HG03558 (cell line): ENCODE results near the gene CD99.
"Not testable (repeated sequence)": the region's sequence is repeated elsewhere in the genome, so short reads cannot be mapped to it uniquely, and the experiment has no call there.

Experiments
- ATAC-seq: cut with Tn5 transposase; IDR thresholded peaks from one replicate; pipeline ENCODE4 v1.9.1; 2021; ENCODE audit warnings: moderate number of reproducible peaks; ENCODE audit not compliant: unreplicated experiment; ENCODE audit errors: extremely low read depth

The CD99 gene

DNA sequence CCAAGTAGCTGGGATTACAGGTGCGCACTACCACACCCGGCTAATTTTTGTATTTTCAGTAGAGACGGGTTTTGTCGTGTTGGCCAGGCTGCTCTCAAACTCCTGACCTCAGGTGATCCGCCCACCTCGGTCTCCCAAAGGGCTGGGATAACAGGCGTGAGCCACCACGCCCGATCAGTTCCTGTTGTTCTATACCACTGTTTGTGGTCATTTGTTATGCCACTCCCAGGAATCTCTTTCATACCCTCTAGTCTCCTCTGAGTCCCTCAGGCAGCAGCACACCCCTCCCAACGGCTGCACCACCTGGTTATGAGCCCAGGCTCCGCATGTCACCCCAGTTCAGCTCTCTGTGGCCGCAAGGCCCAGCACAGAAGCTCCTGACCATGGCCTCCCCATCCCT, 17.5 kb upstream of the CD99 start:
- no peak for ATAC-seq

DNA sequence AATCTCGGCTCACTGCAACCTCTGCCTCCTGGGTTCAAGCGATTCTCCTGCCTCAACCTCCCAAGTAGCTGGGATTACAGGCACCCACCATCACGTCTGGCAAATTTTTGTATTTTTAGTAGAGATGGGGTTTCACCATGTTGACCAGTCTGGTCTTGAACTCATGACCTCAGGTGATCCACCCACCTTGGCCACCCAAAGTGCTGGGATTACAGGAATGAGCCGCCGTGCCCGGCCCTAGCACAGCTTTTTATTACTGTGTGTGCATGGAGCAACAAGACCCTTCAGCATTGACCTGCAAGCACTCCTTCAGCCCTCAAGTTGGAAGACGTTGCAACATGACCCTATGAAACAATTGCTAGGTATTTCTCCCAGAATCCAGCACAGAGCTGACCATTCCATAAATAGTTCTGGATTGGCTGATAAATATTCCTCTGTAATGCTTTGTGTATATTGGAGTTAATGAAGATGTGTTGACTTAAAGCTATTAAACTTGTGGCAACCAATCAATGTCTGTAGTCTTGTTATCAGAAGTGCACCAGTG, 15.4 kb upstream of the CD99 start:
- ATAC-seq = not testable (repeated sequence)

DNA sequence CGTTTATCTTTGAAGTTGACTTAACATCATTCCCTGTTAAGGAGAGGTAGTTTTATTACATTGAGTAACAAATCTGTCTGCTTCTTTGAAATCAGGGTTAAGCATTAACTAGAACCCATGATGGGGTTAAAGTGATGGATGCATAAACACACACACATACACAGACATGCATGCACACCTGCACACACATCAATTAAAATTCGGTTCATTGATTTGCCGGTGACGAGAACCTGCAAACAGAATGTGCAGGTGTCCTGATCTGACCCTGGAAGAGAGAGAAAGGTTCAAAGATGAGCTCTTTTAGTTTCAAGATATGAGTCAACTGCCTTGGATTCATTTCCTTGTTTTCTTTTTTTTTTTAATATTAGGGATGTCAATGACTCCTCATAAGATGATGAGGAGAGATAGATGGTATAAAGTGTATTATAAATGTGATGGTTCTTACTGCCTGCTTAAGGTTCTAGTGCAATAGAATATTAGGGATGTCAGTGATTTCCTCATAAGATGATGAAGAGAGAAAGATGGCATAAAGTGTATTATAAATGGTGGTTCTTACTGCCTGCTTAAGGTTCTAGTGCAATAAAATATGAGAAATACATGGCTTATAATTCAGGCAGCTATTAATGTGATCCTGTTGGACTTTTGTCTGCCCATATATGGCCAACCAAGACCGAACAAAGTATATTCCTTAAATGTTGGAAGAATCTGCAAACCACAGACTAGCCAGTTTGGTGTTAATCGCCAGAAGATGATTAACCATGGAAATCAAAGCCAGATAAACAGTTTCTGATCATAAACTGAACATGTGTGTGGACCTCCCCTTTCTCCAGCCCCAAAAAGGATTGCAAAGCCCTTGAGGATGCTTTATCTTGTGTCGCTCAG, 14.1 kb upstream of the CD99 start:
- no peak for ATAC-seq

DNA sequence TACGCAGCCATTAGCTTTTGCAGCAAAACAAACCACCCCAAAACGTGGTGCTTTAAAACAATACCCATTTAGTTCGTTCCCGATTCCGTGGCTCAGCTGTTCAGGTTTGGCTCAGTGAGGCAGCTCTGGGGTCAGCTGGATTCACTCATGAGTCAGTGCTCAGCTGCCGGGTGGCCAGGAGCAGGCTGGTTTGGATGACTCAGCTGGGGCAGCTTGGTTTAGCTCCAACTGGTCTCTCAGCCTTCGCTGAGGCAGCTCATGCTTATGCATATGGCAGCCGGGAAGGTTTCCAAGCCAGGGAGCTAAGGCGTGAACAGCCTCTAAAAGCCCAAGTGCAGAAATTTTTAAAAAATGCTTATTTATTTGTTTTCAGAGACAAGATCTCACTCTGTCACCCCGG, 13.3 kb upstream of the CD99 start:
- no peak for ATAC-seq

GRCh38 chrX:2678583-2678982, 12.5 kb upstream of the CD99 start:
- ATAC-seq = no peak

DNA sequence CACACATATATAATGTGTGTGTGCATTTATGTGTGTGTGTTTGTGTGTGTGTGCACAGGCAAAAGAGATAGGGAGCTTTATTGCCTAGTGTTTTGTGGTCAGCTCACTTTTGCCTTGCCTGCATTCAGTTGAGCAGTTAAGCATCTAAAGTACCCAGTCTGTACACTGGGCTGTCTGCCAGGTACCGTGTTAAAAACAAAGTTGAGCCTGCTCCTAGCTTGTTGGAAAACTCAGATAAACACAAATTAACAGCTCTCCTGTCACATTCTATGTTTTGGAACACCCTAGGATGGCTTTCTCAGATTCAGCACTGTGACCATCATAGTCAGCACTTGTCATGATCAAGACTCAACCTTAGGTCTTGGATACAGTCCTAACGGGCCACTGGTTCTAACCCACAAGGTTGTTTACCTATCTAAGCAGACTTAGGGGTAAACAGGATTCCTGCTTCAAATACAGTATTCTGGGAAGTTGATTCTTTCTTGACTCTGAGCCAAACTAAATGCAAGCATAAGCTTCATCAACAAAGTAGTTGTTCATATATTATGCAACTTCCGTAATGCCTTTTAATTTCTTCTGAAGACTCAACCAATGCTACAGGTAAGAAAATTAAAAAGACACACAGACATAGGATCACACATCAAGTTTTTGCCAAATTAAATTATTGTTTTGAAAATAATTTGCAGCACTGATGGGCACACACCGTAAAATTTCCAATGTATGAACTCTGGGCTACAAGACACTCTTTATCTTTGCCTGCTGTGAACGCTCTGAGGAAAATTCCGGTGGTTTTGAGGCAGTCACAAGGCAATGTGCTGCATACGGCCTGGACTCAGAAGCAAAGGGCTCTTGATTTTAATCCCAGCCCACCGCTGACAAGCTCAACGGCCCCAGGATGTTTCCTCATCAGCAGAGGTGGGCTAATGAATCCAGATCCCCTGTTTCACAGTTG, 11.3 kb upstream of the CD99 start:
- no peak for ATAC-seq

- ATAC-seq = no peak
Observed at GRCh38 chrX:2680486-2681348, 10.4 kb upstream of the CD99 start.

GRCh38 chrX:2682565-2683177, 8.4 kb upstream of the CD99 start:
- no peak for ATAC-seq

DNA sequence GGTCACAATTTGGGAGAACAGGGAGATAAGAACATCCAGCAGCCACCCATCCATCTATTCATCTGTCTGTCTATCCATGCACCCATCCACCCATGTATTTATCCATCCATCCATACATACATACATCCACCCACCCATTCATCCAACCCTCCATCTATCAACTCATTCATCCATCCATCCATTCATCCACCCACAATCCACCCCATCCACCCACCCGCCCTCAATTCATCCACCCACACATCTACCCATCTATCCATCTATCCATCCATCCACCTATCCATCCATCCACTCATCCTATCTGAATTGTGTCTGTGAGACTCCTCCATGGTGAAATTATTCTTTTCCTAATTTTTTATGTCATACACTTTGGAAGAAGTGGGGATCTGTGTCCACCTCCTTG, 6.8 kb upstream of the CD99 start:
- no peak for ATAC-seq

- no peak for ATAC-seq
Observed at GRCh38 chrX:2685886-2686285, 5.2 kb upstream of the CD99 start.

GRCh38 chrX:2689773-2690666, 1.1 kb upstream of the CD99 start:
- no peak for ATAC-seq

- no peak for ATAC-seq
Observed at GRCh38 chrX:2691543-2692220, 587 bp downstream of the CD99 start.

DNA sequence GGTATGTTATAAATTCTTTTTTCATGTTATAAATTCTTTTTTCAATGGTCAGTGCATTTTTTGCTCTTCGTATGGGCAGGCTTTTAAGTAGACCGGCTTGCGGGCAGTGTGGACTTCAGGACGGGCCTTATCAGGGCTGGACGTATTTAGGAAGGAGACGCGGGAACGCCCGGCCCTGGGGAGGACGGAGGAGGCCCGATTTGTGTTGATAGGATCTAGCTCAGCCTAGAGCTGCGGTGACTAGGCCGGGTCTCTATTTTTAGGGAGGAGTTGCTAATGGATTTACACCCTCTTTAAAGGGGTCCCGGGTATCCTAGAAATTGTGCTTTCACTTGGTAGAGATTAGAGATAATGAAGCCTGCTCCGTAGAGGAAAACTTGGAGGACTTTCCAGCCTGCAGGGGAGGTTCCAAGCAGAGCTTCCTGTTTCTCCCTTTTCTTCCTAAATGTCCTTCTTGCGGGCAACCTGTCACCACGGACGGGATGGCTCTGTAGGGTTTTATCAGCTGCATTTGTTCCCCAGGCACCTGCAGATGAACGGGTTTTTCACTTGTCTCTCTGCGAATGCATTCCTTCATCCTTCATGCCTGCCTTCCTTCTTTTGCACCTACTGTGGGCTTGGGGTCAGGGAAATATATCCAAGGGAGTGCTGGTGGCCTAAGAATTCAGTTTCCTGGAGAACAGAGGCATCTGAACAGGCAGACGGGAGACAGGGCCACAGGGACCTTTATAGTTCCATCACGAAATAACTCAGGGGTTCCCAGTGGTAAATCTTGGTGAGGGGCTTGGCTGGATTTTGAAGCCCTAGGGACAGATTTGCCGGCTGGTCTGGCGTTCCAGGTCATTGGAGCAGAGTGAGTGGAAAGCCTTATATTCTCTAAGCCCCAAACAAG, 1.4 kb downstream of the CD99 start:
- ATAC-seq = no peak

DNA sequence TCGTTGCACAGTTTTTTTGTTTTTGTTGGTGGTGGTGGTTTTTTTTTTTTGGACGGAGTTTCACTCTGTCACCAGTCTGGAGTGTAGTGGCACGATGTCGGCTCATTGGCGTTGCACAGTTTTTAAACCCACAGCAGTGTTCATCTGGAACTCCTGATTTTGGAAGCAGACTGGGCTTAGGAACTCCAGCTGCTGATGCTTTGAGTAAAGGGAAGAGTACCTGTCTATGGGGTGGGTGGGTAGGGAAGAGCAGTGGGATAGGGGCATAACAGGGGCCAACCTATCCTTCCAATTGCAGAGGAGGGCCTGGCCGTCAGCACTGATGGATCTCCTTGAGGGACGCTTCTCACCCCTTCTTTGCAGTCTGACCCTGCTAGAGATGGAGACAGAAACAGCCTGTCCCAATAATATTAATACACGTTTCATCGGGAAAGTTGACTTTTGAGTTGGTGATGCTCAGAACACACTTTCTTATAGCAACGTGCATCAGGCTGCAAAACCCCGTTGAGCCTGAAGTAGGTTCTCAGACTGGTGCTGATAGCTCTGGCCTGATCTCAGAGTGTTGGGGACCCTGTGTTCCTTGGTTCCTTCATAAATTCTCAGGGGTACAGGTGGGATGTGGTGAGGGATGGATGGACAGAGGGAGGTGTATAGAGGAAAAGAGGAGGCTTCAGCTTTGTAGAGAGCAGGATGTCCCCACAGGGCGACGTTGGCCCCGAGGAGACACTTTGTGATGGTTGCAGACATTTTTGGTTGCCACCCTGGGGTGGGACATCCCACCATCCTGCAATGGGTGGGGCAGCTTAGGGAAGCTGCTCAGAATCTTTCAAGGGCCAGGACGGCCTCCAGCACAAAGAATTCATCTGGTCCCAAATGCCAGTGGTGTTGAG, 2.3 kb downstream of the CD99 start:
- no peak for ATAC-seq

GRCh38 chrX:2694914-2695267, 3.8 kb downstream of the CD99 start:
- ATAC-seq = no peak

GRCh38 chrX:2696698-2697215, 5.7 kb downstream of the CD99 start:
- peak; percentile 93 for ATAC-seq
